Natural killer cell treated with Interleukin-12 subunit alpha and Interleukin-12 subunit beta and Interleukin-15 and Interleukin-18, amount 100 ng/mL, for 72 hours (primary cell): Measurements from ENCODE around the gene HMCN2. TPM values are rescaled to one million over a fixed set of nuclear protein-coding genes. Genes with fewer than 3 reads are reported as not detected.
A peak's percentile ranks its signal among the peaks of the same experiment; 100 is the strongest.
"Not testable (repeated sequence)": the region's sequence is repeated elsewhere in the genome, so short reads cannot be mapped to it uniquely, and the experiment has no call there.

ENCODE experiments used
- ATAC-seq, 2 donors: fragments of 150-1000 bp; cut with Tn5 transposase in 1 of 2; sonication (Bioruptor Pico), chemical (Tn5 transposase) in 1 of 2; 2 replicates each; pipeline ENCODE4 v1.10.0; 2021
- DNase-seq: peaks from one replicate; pipeline ENCODE4 v3.0.0; 2022; ENCODE audit warnings: low spot score
- H3K27ac Mint-ChIP-seq, 2 donors: 1 replicate in 1 of 2; 2 replicates in 1 of 2; pipeline ENCODE4 v1.8.0; 2022; ENCODE audit warnings: mixed read lengths in 2 of 2, mild to moderate bottlenecking in 1 of 2, moderate library complexity in 1 of 2
- H3K27me3 Mint-ChIP-seq, 2 donors: 1 replicate in 1 of 2; 2 replicates in 1 of 2; pipeline ENCODE4 v1.8.0; 2022; ENCODE audit warnings: mixed read lengths in 2 of 2
- H3K36me3 Mint-ChIP-seq: one replicate; pipeline ENCODE4 v1.8.0; 2022; ENCODE audit warnings: mixed read lengths
- H3K4me1 Mint-ChIP-seq, 2 donors: 1 replicate in 1 of 2; 2 replicates in 1 of 2; pipeline ENCODE4 v1.8.0; 2022; ENCODE audit warnings: low read depth in 2 of 2, mixed read lengths in 2 of 2, mild to moderate bottlenecking in 1 of 2
- H3K4me3 Mint-ChIP-seq: one replicate; pipeline ENCODE4 v1.8.0; 2022; ENCODE audit warnings: mixed read lengths
- H3K9me3 Mint-ChIP-seq: 2 replicates; pipeline ENCODE4 v1.8.0; 2022; ENCODE audit warnings: mixed read lengths
- total RNA-seq, 2 donors: library from RNA; stranded (reverse); gene quantifications; one replicate each; pipeline ENCODE4 v1.2.3, GENCODE V29; 2022

The HMCN2 gene
- total RNA-seq, 2 donors from 2014 or later: not detected

- H3K9me3 Mint-ChIP-seq: no peaks in the 10 kb centered on the region
- H3K27ac Mint-ChIP-seq: no peak overlapping the region
- H3K4me1 Mint-ChIP-seq: no peaks in the 10 kb centered on the region
- ATAC-seq (no peak), DNase-seq (no peak)
- H3K36me3 Mint-ChIP-seq: no peaks in the 10 kb centered on the region
- peaks cover 2 to 5% of the 10 kb centered on the region in 2 donors for H3K27me3 Mint-ChIP-seq
- no peak overlapping the region for H3K4me3 Mint-ChIP-seq
Observed at GRCh38 chr9:130427326-130427725, 161.8 kb downstream of the HMCN2 start.

- Mint-ChIP-seq H3K36me3 (no peaks in the 10 kb centered on the region), H3K27ac (no peak overlapping the region), H3K4me3 (no peak overlapping the region), H3K27me3 (peaks cover 7 to 12% of the 10 kb centered on the region in 2 donors), H3K4me1 (peaks cover 0 to 3% of the 10 kb centered on the region in 2 donors), H3K9me3 (no peaks in the 10 kb centered on the region)
- ATAC-seq (no peak), DNase-seq (no peak)
Observed at GRCh38 chr9:130428086-130428665, 162.6 kb downstream of the HMCN2 start.

- Mint-ChIP-seq H3K4me3 (no peak overlapping the region), H3K27ac (no peak overlapping the region), H3K4me1 (peaks cover 0 to 3% of the 10 kb centered on the region in 2 donors), H3K9me3 (no peaks in the 10 kb centered on the region), H3K36me3 (no peaks in the 10 kb centered on the region), H3K27me3 (peaks cover 7 to 15% of the 10 kb centered on the region in 2 donors)
- ATAC-seq: no peak
- DNase-seq: no peak
Observed at GRCh38 chr9:130429381-130429780, 163.8 kb downstream of the HMCN2 start.

- H3K36me3 Mint-ChIP-seq: no peaks in the 10 kb centered on the region
- ATAC-seq: no peak
- H3K9me3 Mint-ChIP-seq: no peaks in the 10 kb centered on the region
- H3K27me3 Mint-ChIP-seq: peaks cover 7 to 15% of the 10 kb centered on the region in 2 donors
- H3K4me1 Mint-ChIP-seq: peaks cover 0 to 3% of the 10 kb centered on the region in 2 donors
- no peak for DNase-seq
- H3K4me3 Mint-ChIP-seq: no peak overlapping the region
- H3K27ac Mint-ChIP-seq: no peak overlapping the region
Observed at GRCh38 chr9:130429831-130430230, 164.3 kb downstream of the HMCN2 start.

GRCh38 chr9:130430232-130430631 is 164.7 kb downstream of the HMCN2 start:
- H3K27me3 Mint-ChIP-seq: peaks cover 9 to 16% of the 10 kb centered on the region in 2 donors
- no peaks in the 10 kb centered on the region for H3K36me3 Mint-ChIP-seq
- DNase-seq (no peak), ATAC-seq (no peak)
- no peak overlapping the region for H3K27ac Mint-ChIP-seq
- no peak overlapping the region for H3K4me3 Mint-ChIP-seq
- peaks cover 0 to 3% of the 10 kb centered on the region in 2 donors for H3K4me1 Mint-ChIP-seq
- no peaks in the 10 kb centered on the region for H3K9me3 Mint-ChIP-seq

- Mint-ChIP-seq H3K27ac (no peak overlapping the region), H3K9me3 (no peaks in the 10 kb centered on the region), H3K4me3 (no peak overlapping the region), H3K4me1 (peaks cover 0 to 3% of the 10 kb centered on the region in 2 donors), H3K27me3 (peaks cover 14 to 18% of the 10 kb centered on the region in 2 donors), H3K36me3 (no peaks in the 10 kb centered on the region)
- ATAC-seq: no peak
- DNase-seq: no peak
Observed at GRCh38 chr9:130430734-130431535, 165.4 kb downstream of the HMCN2 start.

- DNase-seq: no peak
- ATAC-seq: no peak
- no peak overlapping the region for H3K4me3 Mint-ChIP-seq
- H3K4me1 Mint-ChIP-seq: peaks cover 0 to 3% of the 10 kb centered on the region in 2 donors
- H3K27me3 Mint-ChIP-seq: peaks cover 14 to 18% of the 10 kb centered on the region in 2 donors
- H3K9me3 Mint-ChIP-seq: no peaks in the 10 kb centered on the region
- H3K36me3 Mint-ChIP-seq: no peaks in the 10 kb centered on the region
- H3K27ac Mint-ChIP-seq: no peak overlapping the region
Observed at GRCh38 chr9:130431536-130432303, 166.2 kb downstream of the HMCN2 start.

- H3K36me3 Mint-ChIP-seq: no peaks in the 10 kb centered on the region
- H3K27ac Mint-ChIP-seq: no peak overlapping the region
- ATAC-seq: no peak
- H3K4me1 Mint-ChIP-seq: peaks cover 0 to 3% of the 10 kb centered on the region in 2 donors
- no peaks in the 10 kb centered on the region for H3K9me3 Mint-ChIP-seq
- peaks cover 14 to 15% of the 10 kb centered on the region in 2 donors for H3K27me3 Mint-ChIP-seq
- no peak overlapping the region for H3K4me3 Mint-ChIP-seq
- no peak for DNase-seq
Observed at GRCh38 chr9:130432362-130432761, 166.8 kb downstream of the HMCN2 start.

GRCh38 chr9:130432796-130433167 is 167.2 kb downstream of the HMCN2 start:
- Mint-ChIP-seq H3K27me3 (peaks cover 14 to 15% of the 10 kb centered on the region in 2 donors), H3K4me3 (peak overlapping the region; percentile 30)
- ATAC-seq: no peak

GRCh38 chr9:130433168-130433946 is 167.8 kb downstream of the HMCN2 start:
- Mint-ChIP-seq H3K4me3 (peak overlapping the region; percentile 30), H3K36me3 (no peaks in the 10 kb centered on the region), H3K9me3 (no peaks in the 10 kb centered on the region), H3K27me3 (peaks cover 14 to 15% of the 10 kb centered on the region in 2 donors), H3K27ac (no peak overlapping the region), H3K4me1 (peaks cover 0 to 3% of the 10 kb centered on the region in 2 donors)
- ATAC-seq (peak; percentile 81 to 91), DNase-seq (peak; percentile 70)

More at GRCh38 chr9:130432796-130433167, 167.2 kb downstream of the HMCN2 start:
- DNase-seq: no peak
- no peaks in the 10 kb centered on the region for H3K9me3 Mint-ChIP-seq
- H3K36me3 Mint-ChIP-seq: no peaks in the 10 kb centered on the region
- H3K27ac Mint-ChIP-seq: no peak overlapping the region
- H3K4me1 Mint-ChIP-seq: peaks cover 0 to 3% of the 10 kb centered on the region in 2 donors

- Mint-ChIP-seq H3K27ac (no peak overlapping the region), H3K27me3 (peaks cover 14 to 15% of the 10 kb centered on the region in 2 donors), H3K4me3 (no peak overlapping the region), H3K4me1 (peaks cover 0 to 3% of the 10 kb centered on the region in 2 donors), H3K36me3 (no peaks in the 10 kb centered on the region), H3K9me3 (no peaks in the 10 kb centered on the region)
- DNase-seq: no peak
- no peak for ATAC-seq
Observed at GRCh38 chr9:130433947-130434262, 168.3 kb downstream of the HMCN2 start.

GRCh38 chr9:130434656-130435055 is 169.1 kb downstream of the HMCN2 start:
- not testable (repeated sequence) for H3K9me3 Mint-ChIP-seq, H3K36me3 Mint-ChIP-seq, H3K4me1 Mint-ChIP-seq, ATAC-seq, DNase-seq, H3K27ac Mint-ChIP-seq, H3K4me3 Mint-ChIP-seq
- H3K27me3 Mint-ChIP-seq: peaks cover 14 to 15% of the 10 kb centered on the region in 2 donors

GRCh38 chr9:130437011-130437789 is 171.6 kb downstream of the HMCN2 start:
- Mint-ChIP-seq H3K36me3 (peaks cover 5% of the 10 kb centered on the region), H3K4me1 (peaks cover 0 to 3% of the 10 kb centered on the region in 2 donors), H3K4me3 (no peak overlapping the region), H3K27me3 (peaks cover 18% of the 10 kb centered on the region in 2 donors), H3K9me3 (peaks cover 3% of the 10 kb centered on the region), H3K27ac (no peak overlapping the region)
- no peak for ATAC-seq
- DNase-seq: no peak
